GM21390 (cell line): Measurements from ENCODE around the gene FKBP4.
"Not testable (repeated sequence)": the region's sequence is repeated elsewhere in the genome, so short reads cannot be mapped to it uniquely, and the experiment has no call there.

ENCODE experiments used
- ATAC-seq: cut with Tn5 transposase; IDR thresholded peaks from one replicate; pipeline ENCODE4 v1.9.1; 2021; ENCODE audit not compliant: unreplicated experiment

FKBP4 gene

DNA sequence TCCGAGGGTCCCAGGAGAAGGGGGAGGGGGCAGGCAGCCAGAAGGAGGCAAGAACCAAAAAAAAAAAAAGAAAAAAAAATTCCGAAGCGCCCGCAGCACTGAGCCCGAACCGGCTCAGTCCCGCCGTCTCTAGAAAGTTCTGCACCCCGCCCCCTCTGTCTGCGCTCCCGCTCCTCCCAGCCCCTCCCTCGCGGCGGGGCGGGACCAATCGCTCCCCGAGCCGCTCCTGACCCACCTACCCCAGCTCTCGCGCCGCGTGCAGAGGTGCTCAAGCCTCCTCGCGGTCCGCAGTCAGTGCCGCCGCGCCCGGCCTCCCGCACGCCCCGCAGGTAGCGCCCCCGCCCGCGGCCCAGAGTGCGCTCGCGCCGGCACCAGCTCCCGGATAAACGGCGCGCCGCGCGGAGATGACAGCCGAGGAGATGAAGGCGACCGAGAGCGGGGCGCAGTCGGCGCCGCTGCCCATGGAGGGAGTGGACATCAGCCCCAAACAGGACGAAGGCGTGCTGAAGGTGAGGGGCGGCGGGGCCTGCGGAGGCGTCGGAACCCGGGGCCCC lies at the start of gene FKBP4:
FKBP4 (plus strand) TSS at position 235 of the 554 bp plus-strand sequence; CDS start at position 405, 170 bp downstream.
- ATAC-seq = peak; percentile 72

- no peak for ATAC-seq
Measured at GRCh38 chr12:2745655-2746054, 49.1 kb upstream of the FKBP4 start.

DNA sequence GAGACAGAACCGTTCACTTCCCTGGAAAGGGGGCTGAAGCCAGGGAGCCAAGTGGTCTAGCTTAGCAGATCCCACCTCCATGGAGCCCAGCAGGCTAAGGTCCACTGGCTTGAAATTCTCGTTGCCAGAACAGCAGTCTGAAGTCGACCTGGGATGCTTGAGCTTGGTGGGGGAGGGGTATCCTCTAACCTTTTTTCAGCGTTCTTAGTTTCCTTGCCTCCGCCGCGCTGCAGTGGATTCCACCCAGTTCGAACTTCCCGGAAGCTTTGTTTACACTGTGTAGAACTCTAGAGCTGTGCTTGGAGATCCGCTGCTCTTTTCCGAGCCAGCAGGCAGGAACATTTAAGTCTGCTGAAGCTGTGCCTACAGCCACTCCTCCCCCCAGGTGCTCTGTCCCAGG lies 45.2 kb upstream of the FKBP4 start:
- no peak for ATAC-seq

DNA sequence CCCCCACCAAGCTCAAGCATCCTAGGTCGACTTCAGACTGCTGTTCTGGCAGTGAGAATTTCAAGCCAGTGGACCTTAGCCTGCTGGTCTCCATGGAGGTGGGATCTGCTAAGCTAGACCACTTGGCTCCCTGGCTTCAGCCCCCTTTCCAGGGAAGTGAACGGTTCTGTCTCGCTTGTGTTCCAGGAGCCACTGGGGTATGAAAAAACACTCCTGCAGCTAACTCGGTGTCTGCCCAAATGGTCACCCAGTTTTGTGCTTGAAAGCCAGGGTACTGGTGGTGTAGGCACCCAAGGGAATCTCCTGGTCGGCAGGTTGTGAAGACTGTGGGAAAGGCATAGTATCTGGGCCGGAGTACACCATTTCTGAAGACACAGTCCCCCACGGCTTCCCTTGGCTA lies 44.6 kb upstream of the FKBP4 start:
- ATAC-seq = no peak

DNA sequence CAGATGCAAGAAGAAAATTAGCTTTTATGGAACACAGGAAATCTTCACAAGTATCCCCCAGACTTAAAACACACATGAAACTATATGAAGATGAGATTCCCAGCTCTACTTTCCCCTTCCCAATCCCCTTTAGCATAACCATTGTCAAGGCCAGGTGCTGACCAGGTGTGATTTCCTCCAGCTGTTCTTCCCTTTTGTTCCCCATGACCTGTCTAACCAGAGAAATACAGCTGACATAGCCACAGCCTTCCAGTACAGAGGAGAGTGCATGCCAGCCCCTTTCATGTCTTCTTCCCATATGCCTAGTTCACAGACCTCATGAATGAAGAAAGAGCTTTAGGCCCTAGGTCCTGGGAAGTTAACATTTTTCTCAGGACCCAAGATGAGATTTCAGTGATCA lies 43.5 kb upstream of the FKBP4 start:
- ATAC-seq = no peak

DNA sequence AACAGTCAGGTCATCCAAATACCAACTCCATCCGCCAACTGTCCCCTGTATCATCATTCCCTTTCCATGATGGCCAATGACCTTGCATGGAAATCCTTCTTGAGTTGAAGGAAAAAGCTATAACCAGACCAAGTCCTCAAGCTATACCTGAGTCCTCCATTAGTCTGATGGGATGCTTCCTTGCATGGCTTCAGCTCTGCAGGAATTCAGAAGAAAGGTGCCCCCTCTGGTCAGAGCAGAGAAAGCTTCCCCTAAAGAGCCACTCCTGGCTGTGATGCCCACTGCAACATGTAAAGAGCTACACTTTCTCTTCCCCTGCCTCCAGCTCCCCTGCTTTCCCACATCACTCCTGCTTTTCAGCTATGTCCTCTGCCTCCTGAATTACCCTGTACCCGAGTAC lies 43.1 kb upstream of the FKBP4 start:
- ATAC-seq = no peak

GRCh38 chr12:2752676-2753371 lies 41.9 kb upstream of the FKBP4 start:
- no peak for ATAC-seq

GRCh38 chr12:2753536-2753935 lies 41.2 kb upstream of the FKBP4 start:
- ATAC-seq = no peak

DNA sequence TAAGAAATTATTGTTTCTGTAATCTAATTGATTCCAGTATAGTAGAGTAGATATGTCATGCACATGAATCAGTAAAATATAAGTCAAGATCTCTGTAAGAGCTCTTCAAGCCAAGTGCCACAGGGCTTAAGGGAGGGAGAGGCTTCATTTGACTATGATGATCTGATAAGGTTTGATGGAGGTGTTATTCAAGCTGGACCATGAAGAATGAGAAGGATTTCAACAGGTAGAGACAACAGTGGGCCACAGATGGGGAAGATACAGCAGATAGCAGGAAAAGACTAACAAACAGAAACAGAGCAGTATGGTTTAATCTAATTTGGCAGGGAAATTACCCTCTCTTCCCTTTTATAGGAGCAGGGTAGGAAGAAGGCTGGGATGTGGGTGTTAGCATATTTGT lies 40.6 kb upstream of the FKBP4 start:
- ATAC-seq = no peak

GRCh38 chr12:2756756-2757155 lies 38.0 kb upstream of the FKBP4 start:
- no peak for ATAC-seq

- no peak for ATAC-seq
Measured at GRCh38 chr12:2759733-2760132, 35.0 kb upstream of the FKBP4 start.

GRCh38 chr12:2764398-2764797 lies 30.4 kb upstream of the FKBP4 start:
- no peak for ATAC-seq

DNA sequence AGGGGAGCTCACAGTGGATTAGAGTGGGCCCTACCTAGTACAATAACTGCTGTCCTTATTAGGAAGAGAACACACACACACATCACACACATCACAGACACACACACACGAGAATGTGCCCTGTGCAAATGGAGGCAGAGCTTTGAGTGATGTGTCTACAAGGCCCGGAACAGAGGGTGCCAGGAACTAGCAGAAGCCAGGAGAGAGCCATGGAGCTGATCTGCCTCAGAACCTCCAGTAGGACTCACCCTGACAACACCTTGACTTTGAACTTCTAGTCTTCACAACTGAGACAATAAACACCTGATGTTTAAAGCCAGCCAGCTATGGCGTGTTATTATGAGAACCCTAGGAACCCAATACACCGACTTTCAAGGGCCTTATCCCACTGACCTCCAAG lies 29.7 kb upstream of the FKBP4 start:
- no peak for ATAC-seq

GRCh38 chr12:2765608-2766007 lies 29.2 kb upstream of the FKBP4 start:
- no peak for ATAC-seq

GRCh38 chr12:2768224-2768961 lies 26.4 kb upstream of the FKBP4 start:
- no peak for ATAC-seq

- ATAC-seq = no peak
Measured at GRCh38 chr12:2769866-2770533, 24.8 kb upstream of the FKBP4 start.

GRCh38 chr12:2770544-2770943 lies 24.2 kb upstream of the FKBP4 start:
- ATAC-seq = not testable (repeated sequence)

DNA sequence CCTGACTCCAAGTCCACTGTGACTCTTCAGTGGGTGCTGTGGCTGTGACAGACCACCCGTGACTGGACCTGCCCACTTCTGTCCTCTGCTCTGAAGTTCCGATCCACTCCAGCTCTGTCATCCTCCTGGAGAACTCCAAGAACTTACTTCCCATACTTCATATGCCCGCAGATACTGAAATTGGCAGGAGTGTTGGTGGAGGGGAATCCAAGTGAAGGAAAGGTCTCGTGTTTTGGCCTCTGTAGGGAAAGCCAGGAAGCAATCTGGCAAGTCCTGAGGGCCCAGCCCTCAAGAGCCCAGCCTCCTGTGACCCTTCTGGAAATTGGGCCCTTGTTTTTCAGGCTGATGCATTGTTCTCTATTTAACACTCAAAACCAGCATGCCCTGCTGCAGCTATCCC lies 22.4 kb upstream of the FKBP4 start:
- no peak for ATAC-seq

DNA sequence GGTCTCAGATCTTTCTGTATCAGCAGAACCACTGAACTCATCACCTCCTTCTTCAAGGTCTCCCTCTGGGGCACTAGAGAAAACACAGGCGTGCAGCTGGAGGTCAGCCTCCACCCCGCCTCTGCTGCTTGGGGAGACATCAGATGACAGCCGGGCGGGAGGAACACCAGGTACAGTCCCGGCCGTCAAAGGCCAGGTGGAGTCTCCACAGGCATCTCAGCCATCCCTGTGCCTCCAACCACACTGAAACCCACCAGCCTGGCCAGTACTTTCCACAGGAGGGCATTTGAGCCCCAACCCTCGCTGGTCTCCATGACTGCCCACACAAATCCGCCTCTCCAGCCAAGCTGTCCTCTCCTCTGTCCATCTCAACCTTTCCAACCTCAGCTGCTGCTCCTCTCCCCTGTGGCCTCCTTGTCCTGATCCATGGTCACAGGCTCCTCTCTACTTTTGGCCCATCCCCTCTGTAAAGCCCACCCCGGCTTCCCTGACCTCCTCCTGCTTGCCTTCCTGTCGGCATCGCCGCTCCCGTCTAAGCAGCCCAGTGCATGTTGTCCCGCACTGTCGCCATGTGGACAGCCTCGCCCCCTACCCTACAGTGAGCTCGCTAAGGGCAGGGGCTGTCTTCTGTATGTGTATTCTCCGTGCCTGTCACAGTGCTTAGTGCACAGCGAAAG lies 21.4 kb upstream of the FKBP4 start:
- no peak for ATAC-seq

DNA sequence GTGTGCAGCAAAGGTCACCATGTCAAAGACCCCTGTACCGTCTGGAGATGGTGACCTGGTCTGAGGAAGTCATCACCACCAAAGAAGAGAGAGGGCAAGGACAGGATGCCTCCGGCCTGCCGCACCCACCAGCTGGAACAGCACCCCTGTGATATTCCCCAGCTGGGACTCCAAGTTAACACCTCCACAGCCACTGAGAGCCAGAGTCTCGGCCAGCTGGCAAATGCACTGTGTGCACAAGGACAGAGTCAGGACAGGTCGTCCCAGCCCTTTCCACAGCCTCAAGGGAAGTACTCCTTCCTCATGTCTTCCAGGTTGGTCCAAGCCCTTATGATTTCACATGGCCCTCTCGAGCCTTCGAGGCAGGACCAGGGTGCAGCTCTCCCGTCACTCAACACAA lies 19.3 kb upstream of the FKBP4 start:
- ATAC-seq = no peak

GRCh38 chr12:2776129-2776806 lies 18.5 kb upstream of the FKBP4 start:
- no peak for ATAC-seq
